Progenitor cell of endocrine pancreas (in vitro differentiated cells): Measurements from ENCODE around the gene RNF4. TPM values are rescaled to one million over a fixed set of nuclear protein-coding genes. Genes with fewer than 3 reads are reported as not detected.

Source experiments
- DNase-seq: peaks from one replicate; pipeline ENCODE4 v3.0.0; 2021; ENCODE audit warnings: low spot score; ENCODE audit not compliant: unreplicated experiment
- H3K27ac Mint-ChIP-seq: 2 replicates; pipeline ENCODE4 v1.8.0; 2021; ENCODE audit warnings: mild to moderate bottlenecking, moderate library complexity, mixed read lengths
- H3K27me3 Mint-ChIP-seq: 2 replicates; pipeline ENCODE4 v1.8.0; 2021; ENCODE audit warnings: mixed read lengths
- H3K36me3 Mint-ChIP-seq: 2 replicates; pipeline ENCODE4 v1.8.0; 2022; ENCODE audit warnings: mixed read lengths; ENCODE audit not compliant: insufficient read depth
- H3K4me1 Mint-ChIP-seq: 2 replicates; pipeline ENCODE4 v1.8.0; 2021; ENCODE audit warnings: low read depth, mixed read lengths
- H3K4me3 Mint-ChIP-seq: 2 replicates; pipeline ENCODE4 v1.8.0; 2021; ENCODE audit warnings: low read depth, mild to moderate bottlenecking, moderate library complexity, mixed read lengths
- H3K9me3 Mint-ChIP-seq: 2 replicates; pipeline ENCODE4 v1.8.0; 2021; ENCODE audit warnings: low read depth, mixed read lengths
- total RNA-seq: library from RNA; stranded (reverse); gene quantifications from 2 replicates; pipeline ENCODE4 v1.2.1, GENCODE V29; 2021
- TF ChIP-seq, protein P1 (sequence below): fragments of 200-600 bp; sonication (generic); IDR thresholded peaks from one replicate; pipeline ENCODE4 v1.5.0; 2021; ENCODE audit warnings: antibody characterized with exemption, mild to moderate bottlenecking; ENCODE audit not compliant: unreplicated experiment

RNF4 gene
- total RNA-seq, 1 donor from 2014 or later, result 44.2 TPM

DNA sequence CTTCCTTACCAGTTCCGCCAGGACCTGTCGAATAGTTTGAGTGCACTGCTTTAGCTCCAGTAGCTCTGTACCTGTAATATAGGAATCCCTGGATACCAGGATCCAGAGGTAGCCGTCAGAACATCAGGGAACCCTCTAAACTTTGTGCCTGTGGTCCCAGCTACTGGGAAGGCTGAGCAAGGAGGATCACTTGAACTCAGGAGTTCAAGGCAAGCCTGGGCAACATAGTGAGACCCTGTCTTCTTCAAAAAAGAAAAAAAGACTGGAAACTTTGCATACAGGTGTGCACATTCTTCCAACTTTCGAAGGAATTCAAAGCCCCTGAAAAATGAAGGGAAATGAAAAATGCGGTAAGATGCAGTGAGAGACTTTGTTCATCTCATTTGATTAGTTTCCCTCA lies 34.9 kb downstream of the RNF4 start:
- H3K4me3 Mint-ChIP-seq, result no peak overlapping the region
- H3K9me3 Mint-ChIP-seq, result no peaks in the 10 kb centered on the region
- H3K36me3 Mint-ChIP-seq, result peaks cover 13% of the 10 kb centered on the region
- DNase-seq, result no peak
- H3K4me1 Mint-ChIP-seq, result peaks cover 2% of the 10 kb centered on the region
- peak overlapping the region; percentile 71 for H3K27ac Mint-ChIP-seq
- H3K27me3 Mint-ChIP-seq, result no peaks in the 10 kb centered on the region
- TF ChIP-seq, protein P1, sequence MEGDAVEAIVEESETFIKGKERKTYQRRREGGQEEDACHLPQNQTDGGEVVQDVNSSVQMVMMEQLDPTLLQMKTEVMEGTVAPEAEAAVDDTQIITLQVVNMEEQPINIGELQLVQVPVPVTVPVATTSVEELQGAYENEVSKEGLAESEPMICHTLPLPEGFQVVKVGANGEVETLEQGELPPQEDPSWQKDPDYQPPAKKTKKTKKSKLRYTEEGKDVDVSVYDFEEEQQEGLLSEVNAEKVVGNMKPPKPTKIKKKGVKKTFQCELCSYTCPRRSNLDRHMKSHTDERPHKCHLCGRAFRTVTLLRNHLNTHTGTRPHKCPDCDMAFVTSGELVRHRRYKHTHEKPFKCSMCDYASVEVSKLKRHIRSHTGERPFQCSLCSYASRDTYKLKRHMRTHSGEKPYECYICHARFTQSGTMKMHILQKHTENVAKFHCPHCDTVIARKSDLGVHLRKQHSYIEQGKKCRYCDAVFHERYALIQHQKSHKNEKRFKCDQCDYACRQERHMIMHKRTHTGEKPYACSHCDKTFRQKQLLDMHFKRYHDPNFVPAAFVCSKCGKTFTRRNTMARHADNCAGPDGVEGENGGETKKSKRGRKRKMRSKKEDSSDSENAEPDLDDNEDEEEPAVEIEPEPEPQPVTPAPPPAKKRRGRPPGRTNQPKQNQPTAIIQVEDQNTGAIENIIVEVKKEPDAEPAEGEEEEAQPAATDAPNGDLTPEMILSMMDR, result no peak

DNA sequence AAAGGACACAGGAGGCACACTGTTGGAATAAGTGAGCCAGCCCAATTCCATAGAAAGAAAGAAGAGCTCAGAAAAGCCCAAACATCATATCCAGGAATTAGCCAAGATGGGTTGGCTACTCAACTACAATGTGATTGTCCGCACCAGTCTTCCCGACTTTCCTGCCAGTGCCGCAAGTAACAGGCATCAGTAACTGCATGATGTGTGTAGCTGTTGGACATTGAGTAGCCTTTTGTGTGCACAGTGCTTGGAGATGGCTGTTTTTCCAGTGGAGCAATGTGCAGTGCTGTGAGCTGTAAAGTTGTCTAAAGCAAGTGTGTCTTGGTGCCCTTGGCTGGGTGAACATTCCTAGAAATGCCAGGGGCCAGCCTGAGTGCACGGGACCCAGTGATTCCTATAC lies 38.4 kb downstream of the RNF4 start:
- peaks cover 2% of the 10 kb centered on the region for H3K4me1 Mint-ChIP-seq
- peak overlapping the region; percentile 76 for H3K27ac Mint-ChIP-seq
- H3K36me3 Mint-ChIP-seq, result peaks cover 5% of the 10 kb centered on the region
- TF ChIP-seq, protein P1, result no peak
- H3K4me3 Mint-ChIP-seq, result no peak overlapping the region
- no peak for DNase-seq
- H3K9me3 Mint-ChIP-seq, result no peaks in the 10 kb centered on the region
- no peaks in the 10 kb centered on the region for H3K27me3 Mint-ChIP-seq

DNA sequence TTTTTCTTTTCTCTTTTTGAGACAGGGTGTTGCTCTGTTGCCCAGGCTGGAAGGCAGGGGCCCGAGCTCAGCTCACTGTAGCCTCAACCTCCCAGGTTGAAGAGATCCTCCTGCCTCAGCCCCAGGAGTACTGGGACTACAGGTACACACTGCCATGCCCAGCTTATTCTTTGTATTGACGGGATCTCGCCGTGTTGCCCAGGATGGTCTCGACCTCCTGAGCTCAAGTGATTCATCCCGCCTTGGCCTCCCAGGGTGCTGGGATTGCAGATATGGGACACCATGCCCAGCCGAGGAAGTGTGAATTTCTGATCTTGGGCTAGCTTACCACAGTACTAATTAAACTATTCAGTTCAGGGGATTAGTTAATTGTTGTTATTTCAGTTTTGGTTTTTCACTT lies 38.9 kb downstream of the RNF4 start:
- no peak for DNase-seq
- Mint-ChIP-seq H3K4me1 (peaks cover 2% of the 10 kb centered on the region), H3K4me3 (no peak overlapping the region), H3K9me3 (no peaks in the 10 kb centered on the region), H3K27ac (peak overlapping the region; percentile 76), H3K27me3 (no peaks in the 10 kb centered on the region), H3K36me3 (peaks cover 5% of the 10 kb centered on the region)
- TF ChIP-seq, protein P1, result no peak

GRCh38 chr4:2510351-2511259 lies 41.7 kb downstream of the RNF4 start:
- Mint-ChIP-seq H3K4me3 (no peak overlapping the region), H3K27ac (no peak overlapping the region), H3K36me3 (peaks cover 11% of the 10 kb centered on the region), H3K9me3 (no peaks in the 10 kb centered on the region), H3K4me1 (peaks cover 2% of the 10 kb centered on the region), H3K27me3 (no peaks in the 10 kb centered on the region)
- TF ChIP-seq, protein P1, result no peak
- no peak for DNase-seq

GRCh38 chr4:2511645-2512131 lies 42.8 kb downstream of the RNF4 start:
- H3K4me3 Mint-ChIP-seq, result no peak overlapping the region
- peaks cover 11% of the 10 kb centered on the region for H3K36me3 Mint-ChIP-seq
- no peaks in the 10 kb centered on the region for H3K27me3 Mint-ChIP-seq
- peaks cover 2% of the 10 kb centered on the region for H3K4me1 Mint-ChIP-seq
- no peaks in the 10 kb centered on the region for H3K9me3 Mint-ChIP-seq
- no peak for DNase-seq
- no peak overlapping the region for H3K27ac Mint-ChIP-seq
- TF ChIP-seq, protein P1, result no peak
